HG03066 (cell line): ENCODE measurements around the gene MCUR1.

Source experiments
- ATAC-seq: cut with Tn5 transposase; IDR thresholded peaks from one replicate; pipeline ENCODE4 v1.9.1; 2021; ENCODE audit warnings: low read depth; ENCODE audit not compliant: unreplicated experiment

MCUR1 gene

DNA sequence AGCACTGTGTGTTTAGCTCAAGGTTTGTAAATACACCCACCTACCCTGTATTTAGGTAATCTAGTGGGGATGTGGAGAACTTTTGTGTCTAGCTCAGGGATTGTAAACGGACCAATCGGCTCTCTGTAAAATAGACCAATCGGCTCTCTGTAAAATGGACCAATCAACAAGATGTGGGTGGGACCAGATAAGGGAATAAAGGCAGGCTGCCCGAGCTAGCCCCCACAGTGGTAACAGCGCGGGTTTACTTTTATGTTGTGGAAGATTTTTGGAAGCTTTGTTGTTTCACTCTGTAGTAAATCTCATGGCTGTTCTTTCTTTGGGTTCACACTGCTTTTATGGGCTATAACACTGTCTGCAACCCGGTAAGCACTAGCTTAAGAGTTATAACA, 70.6 kb downstream of the MCUR1 start:
- no peak for ATAC-seq

DNA sequence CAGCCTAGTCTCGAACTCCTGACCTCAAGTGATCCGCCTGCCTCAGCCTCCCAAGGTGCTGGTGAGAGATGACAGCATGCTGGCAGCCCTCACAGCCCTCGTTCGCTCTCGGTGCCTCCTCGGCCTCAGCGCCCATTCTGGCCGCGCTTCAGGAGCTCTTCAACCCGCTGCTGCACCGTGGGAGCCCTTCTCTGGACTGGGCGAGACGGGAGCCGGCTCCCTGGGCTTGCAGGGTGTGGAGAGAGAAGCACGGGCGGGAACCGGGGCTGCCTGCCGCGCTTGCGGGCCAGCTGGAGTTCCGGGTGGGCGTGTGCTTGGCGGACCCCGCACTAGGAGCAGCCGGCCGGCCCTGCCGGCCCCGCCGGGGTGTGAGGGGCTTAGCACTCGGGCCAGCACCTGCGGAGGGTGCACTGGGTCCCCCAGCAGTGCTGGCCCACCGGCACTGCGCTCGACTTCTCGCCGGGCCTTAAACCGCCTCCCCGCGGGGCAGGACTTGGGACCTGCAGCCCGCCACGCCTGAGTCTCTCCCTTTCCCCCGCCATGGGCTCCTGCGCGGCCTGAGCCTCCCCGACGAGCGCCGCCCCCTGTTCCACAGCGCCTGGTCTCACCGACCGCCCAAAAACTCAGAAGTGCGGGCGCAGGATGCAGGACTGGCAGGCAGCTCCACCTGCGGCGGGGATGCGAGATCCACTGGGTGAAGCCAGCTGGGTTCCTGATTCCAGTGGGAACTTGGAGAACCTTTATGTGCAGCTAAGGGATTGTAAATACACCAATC, 71.2 kb downstream of the MCUR1 start:
- no peak for ATAC-seq

DNA sequence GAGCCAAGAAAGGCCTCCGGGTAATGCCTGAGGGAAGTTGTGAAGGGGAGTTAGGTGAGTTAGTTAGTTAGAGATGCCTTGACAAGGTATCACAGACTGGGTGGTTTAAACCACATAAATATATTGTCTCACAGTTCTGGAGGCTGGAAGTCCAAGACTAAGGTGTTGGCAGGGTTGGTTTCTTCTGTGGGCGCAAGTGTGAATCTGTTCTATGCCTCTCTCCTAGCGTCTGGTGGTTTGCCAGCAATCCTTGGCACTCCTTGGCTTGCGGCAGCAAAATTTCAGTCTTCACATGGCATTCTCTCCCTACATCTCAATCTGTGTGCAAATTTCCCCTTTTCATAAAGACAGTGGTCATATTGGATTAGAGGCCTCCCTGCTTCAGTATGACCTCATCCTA, 73.0 kb downstream of the MCUR1 start:
- ATAC-seq: no peak
